Activated CD8-positive, alpha-beta T cell treated with anti-CD3 and anti-CD28 coated beads, Interleukin-2, amount 10 ng/mL, durations not matched to agents 7 days and 5 days (primary cell): ENCODE results near the gene WWOX. TPM values are rescaled to one million over a fixed set of nuclear protein-coding genes. Genes with fewer than 3 reads are reported as not detected.
A peak's percentile ranks its signal among the peaks of the same experiment; 100 is the strongest.
"Not testable (repeated sequence)": the region's sequence is repeated elsewhere in the genome, so short reads cannot be mapped to it uniquely, and the experiment has no call there.

Source experiments
- ATAC-seq: fragments of 150-1000 bp; cut with Tn5 transposase; one replicate; pipeline ENCODE4 v1.10.0; 2021; ENCODE audit warnings: moderate library complexity
- CTCF ChIA-PET: fragments of 350-600 bp; sonication (Branson Sonifier 250); formaldehyde crosslinking; loops from one replicate; lab custom pipeline; 2021; ENCODE audit warnings: antibody characterized with exemption; lab: Charles Lee
- POLR2A ChIA-PET: fragments of 350-600 bp; sonication (Branson Sonifier 250); formaldehyde crosslinking; loops from one replicate; lab custom pipeline; 2021; ENCODE audit warnings: antibody characterized with exemption; lab: Charles Lee
- DNase-seq: peaks from one replicate; pipeline ENCODE4 v3.0.0-alpha.2; 2020
- H3K27ac Mint-ChIP-seq: one replicate; pipeline ENCODE4 v1.8.0; 2021; ENCODE audit warnings: mild to moderate bottlenecking, mixed read lengths
- H3K27me3 Mint-ChIP-seq: one replicate; pipeline ENCODE4 v1.8.0; 2021; ENCODE audit warnings: low read depth, mixed read lengths
- H3K36me3 Mint-ChIP-seq: one replicate; pipeline ENCODE4 v1.8.0; 2021; ENCODE audit warnings: low read depth, mixed read lengths
- H3K4me1 Mint-ChIP-seq: one replicate; pipeline ENCODE4 v1.8.0; 2021; ENCODE audit warnings: low read depth, mixed read lengths
- H3K4me3 Mint-ChIP-seq: one replicate; pipeline ENCODE4 v1.8.0; 2021; ENCODE audit warnings: mild to moderate bottlenecking, mixed read lengths
- H3K9me3 Mint-ChIP-seq: one replicate; pipeline ENCODE4 v1.8.0; 2022; ENCODE audit warnings: mixed read lengths; ENCODE audit not compliant: insufficient read depth
- total RNA-seq, 2 experiments: library from RNA; stranded (reverse); gene quantifications; one replicate each; pipeline ENCODE4 v1.2.3, GENCODE V29; 2021

The WWOX gene
- total RNA-seq, 2 experiments from 2014 or later = 34.4 to 34.9 TPM

DNA sequence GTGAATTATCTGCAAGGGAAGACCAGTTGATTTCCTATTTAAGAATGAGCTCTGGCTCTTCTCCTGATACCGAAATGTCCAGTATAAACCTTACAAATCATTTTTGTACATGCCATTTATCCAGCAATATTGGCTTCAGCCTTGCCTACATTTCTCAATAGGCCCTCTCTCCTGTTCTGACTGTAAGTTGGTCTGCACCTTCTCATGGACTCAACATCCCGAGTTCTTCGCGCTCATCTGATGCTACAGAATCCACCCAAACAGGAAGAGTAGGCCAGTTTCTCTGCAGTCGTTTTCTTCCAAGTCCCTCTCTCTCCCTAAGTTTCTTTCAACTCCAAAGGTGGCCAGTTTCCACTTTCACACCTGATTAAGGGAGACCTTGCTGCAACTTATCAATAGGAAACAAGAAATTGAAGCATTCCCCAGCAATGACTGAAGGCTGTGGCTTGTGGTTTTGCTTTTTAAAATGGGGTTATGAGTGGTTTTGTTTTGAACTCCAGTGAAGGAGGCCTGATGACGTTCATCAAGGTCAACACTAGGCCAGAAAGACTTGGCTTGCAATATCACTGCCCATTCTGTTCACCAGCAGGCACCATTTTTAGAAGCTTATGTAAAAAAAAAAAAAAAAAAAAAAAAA lies 1118.0 kb downstream of the WWOX start:
- Mint-ChIP-seq H3K4me1 (peaks cover 22% of the 10 kb centered on the region), H3K9me3 (peaks cover 6% of the 10 kb centered on the region), H3K27me3 (peaks cover 12% of the 10 kb centered on the region), H3K36me3 (peaks cover 9% of the 10 kb centered on the region), H3K4me3 (peak overlapping the region; percentile 9), H3K27ac (peak overlapping the region; percentile 18)
- ATAC-seq = peak; percentile 71
- CTCF ChIA-PET = no interaction called here
- POLR2A ChIA-PET = no interaction called here
- DNase-seq = peak; percentile 60

DNA sequence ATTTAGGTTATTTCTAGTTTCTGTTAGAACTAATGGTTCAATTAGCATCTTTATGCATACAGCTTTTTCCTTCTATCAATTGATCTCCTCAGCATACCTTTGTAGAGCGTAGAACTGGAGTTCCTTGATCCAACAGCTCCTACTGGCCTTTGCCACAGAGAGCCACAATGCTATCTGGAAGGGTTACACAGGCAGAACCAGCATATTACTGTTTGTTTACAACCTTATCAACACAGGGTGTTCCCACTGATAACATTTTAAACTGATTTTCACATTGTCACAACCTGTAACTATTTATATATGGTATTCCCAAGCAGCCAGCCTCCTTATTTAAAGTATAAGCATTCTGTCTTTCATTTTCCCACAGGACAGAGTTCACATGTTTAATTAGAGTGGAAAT lies 1118.9 kb downstream of the WWOX start:
- H3K27ac Mint-ChIP-seq = no peak overlapping the region
- peaks cover 22% of the 10 kb centered on the region for H3K4me1 Mint-ChIP-seq

DNA sequence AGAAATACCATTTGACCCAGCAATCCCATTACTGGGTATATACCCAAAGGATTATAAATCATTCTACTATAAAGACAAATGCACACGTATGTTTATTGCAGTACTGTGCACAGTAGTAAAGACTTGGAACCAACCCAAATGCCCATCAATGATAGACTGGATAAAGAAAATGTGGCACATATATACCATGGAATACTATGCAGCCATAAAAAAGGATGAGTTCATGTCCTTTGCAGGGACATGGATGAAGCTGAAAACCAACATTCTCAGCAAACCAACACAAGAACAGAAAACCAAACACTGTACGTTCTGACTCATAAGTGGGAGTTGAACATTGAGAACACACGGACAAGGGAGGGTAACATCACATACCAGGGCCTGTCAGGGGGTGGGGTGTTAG lies 1126.5 kb downstream of the WWOX start:
- CTCF ChIA-PET, H3K4me3 Mint-ChIP-seq, POLR2A ChIA-PET, H3K4me1 Mint-ChIP-seq, DNase-seq, H3K27ac Mint-ChIP-seq, ATAC-seq, H3K9me3 Mint-ChIP-seq, H3K36me3 Mint-ChIP-seq: not testable (repeated sequence)
- peaks cover 44% of the 10 kb centered on the region for H3K27me3 Mint-ChIP-seq

More for the DNA sequence above, 1118.9 kb downstream of the WWOX start:
- peaks cover 6% of the 10 kb centered on the region for H3K9me3 Mint-ChIP-seq
- CTCF ChIA-PET = interaction anchor here (1.0 kb wide), 1 partner anchor 53 kb away, joined by 3 read pairs; no protein-coding TSS in a partner anchor
- POLR2A ChIA-PET = no interaction called here
- DNase-seq = no peak
- H3K36me3 Mint-ChIP-seq = peaks cover 9% of the 10 kb centered on the region
- ATAC-seq = no peak
- H3K27me3 Mint-ChIP-seq = peaks cover 20% of the 10 kb centered on the region
- no peak overlapping the region for H3K4me3 Mint-ChIP-seq

DNA sequence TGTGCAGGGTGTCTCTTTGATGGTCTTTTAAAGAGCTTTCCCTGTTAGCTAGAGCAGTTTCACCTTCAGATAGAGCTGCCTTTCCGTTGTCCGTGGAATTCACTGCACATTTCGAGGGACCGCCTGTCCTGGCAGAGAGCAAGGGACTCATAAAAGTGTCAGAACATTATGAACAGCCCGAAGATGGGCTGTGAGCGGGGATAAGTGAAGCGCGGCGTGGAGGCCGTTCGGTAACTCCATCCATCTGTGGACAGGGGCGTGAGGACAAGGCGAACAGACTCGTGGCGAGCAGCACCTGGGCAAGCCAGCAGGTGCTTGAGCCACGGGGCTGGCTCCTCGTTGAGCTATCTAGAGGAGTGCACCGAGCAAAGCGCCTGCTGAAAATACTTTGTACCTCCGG lies 1129.9 kb downstream of the WWOX start:
- H3K27ac Mint-ChIP-seq = no peak overlapping the region
- H3K36me3 Mint-ChIP-seq = no peaks in the 10 kb centered on the region
- H3K4me3 Mint-ChIP-seq = no peak overlapping the region
- POLR2A ChIA-PET = no interaction called here
- ATAC-seq (no peak), DNase-seq (no peak)
- H3K4me1 Mint-ChIP-seq = no peaks in the 10 kb centered on the region
- CTCF ChIA-PET = no interaction called here
- H3K27me3 Mint-ChIP-seq = peaks cover 22% of the 10 kb centered on the region
- no peaks in the 10 kb centered on the region for H3K9me3 Mint-ChIP-seq

DNA sequence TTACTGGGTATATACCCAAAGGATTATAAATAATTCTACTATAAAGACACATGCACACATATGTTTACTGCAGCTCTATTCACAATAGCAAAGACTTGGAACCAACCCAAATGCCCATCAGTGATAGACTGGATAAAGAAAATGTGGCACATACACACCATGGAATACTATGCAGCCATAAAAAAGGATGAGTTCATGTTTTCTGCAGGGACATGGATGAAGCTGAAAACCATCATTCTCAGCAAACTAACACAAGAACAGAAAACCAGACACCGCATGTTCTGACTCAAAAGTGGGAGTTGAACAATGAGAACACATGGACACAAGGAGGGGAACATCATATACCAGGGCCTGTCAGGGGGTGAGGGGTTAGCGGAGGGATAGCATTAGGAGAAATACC lies 1146.2 kb downstream of the WWOX start:
- ATAC-seq, H3K4me3 Mint-ChIP-seq, H3K4me1 Mint-ChIP-seq, POLR2A ChIA-PET, DNase-seq, H3K9me3 Mint-ChIP-seq, H3K36me3 Mint-ChIP-seq, H3K27ac Mint-ChIP-seq, CTCF ChIA-PET: not testable (repeated sequence)
- peaks cover 51% of the 10 kb centered on the region for H3K27me3 Mint-ChIP-seq

DNA sequence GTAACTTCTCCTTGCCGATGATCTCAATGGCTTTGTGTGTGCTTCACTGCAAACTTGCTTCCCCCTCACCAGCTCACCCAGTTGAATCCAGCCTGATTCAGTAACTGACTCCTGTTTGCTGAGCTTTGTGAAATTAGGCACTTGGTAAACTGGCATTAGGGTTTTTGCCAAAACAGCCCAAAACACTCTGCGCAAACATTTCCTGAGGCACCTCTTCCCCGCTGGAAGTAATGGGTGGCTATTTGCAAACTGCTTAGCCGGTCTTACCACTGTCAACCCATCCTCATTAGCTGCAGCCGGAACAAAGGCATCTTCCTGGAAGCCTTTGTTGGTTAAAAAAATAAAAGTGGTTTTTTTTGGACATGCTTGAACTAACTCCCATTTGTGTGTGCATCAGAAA lies 1147.9 kb downstream of the WWOX start:
- H3K4me1 Mint-ChIP-seq = no peaks in the 10 kb centered on the region
- no peak overlapping the region for H3K4me3 Mint-ChIP-seq
- H3K36me3 Mint-ChIP-seq = peaks cover 2% of the 10 kb centered on the region
- H3K27ac Mint-ChIP-seq = no peak overlapping the region
- CTCF ChIA-PET = no interaction called here
- DNase-seq (no peak), ATAC-seq (no peak)
- POLR2A ChIA-PET = no interaction called here
- H3K9me3 Mint-ChIP-seq = no peaks in the 10 kb centered on the region
- peaks cover 36% of the 10 kb centered on the region for H3K27me3 Mint-ChIP-seq

DNA sequence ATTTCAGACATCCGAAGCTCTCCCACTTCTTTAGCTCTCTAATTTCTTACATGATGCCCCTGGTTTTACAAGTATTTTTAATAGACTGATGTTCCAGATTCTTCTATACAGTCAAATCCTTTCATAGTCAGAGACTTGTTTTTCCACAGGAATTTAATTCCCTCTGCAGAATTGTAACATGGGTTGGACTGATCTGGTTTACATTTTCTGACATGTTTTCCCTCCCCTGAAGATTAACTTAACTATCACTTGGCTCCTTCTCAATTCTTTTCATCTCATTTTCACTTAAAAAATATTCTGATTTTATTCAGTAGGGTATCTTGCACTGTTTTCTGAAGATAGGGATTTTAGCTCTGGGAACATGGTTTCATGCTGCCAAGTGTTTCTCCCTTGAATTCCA lies 1148.9 kb downstream of the WWOX start:
- Mint-ChIP-seq H3K4me1 (no peaks in the 10 kb centered on the region), H3K27ac (no peak overlapping the region), H3K9me3 (no peaks in the 10 kb centered on the region), H3K4me3 (no peak overlapping the region), H3K36me3 (peaks cover 2% of the 10 kb centered on the region), H3K27me3 (peaks cover 30% of the 10 kb centered on the region)
- no peak for ATAC-seq
- POLR2A ChIA-PET = no interaction called here
- CTCF ChIA-PET = no interaction called here
- no peak for DNase-seq

DNA sequence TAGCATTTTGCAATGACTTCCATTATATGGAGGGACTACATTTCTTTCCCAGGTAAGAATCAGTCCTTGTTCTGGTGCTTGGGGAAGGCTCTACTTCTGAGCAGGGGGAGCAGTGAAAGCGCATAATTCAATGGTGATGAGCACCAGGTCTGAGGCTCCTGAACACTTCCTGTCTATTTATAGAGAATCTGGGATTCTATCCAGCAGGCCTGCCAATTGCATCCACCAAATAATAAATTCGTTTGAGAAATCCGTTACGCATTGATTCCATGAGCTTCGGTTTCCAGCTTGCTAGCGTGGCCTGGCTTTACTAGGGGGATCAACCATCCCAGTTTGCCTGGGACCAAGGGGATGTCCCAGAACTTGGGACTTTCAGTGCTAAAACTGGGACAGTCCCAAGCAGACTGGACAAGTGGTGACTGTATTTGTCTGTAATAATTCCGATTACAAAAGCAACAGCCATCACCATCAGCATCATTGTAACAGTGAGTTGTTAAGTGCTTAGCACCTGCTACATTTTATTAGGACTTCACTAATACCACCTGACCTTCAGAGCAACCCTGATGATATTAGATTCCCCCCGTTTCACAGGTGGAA lies 1151.1 kb downstream of the WWOX start:
- Mint-ChIP-seq H3K9me3 (no peaks in the 10 kb centered on the region), H3K4me1 (no peaks in the 10 kb centered on the region), H3K36me3 (no peaks in the 10 kb centered on the region), H3K27ac (no peak overlapping the region), H3K27me3 (peaks cover 29% of the 10 kb centered on the region), H3K4me3 (no peak overlapping the region)
- ATAC-seq (no peak), DNase-seq (no peak)
- POLR2A ChIA-PET = no interaction called here
- CTCF ChIA-PET = no interaction called here

DNA sequence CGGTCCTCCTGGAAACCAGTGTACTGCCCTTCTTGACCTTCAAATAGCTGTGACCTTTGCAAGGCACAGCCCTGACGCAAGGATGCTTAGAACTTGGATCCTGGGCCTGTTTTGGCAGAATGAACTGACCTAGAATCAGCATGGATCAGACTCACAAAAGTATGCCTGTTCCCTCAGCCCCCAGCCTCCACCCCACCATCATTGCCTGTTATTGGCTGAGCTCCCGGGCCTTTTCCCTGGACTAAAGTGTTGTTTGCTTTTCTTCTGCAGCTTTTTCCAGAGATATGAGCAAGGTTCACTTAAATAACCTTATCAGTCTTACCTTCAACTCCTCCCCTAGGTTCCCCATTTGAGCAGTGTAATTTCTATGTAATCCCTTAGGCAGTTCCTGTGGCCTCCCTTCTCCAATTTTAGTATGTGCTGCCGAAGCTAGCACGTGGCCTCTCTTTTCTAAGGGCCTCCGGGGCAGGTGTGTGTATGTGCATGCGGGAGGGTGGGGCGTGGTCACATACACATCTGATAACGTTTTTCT lies 1153.7 kb downstream of the WWOX start:
- Mint-ChIP-seq H3K4me3 (no peak overlapping the region), H3K4me1 (no peaks in the 10 kb centered on the region), H3K27ac (no peak overlapping the region), H3K27me3 (peaks cover 29% of the 10 kb centered on the region), H3K36me3 (no peaks in the 10 kb centered on the region), H3K9me3 (no peaks in the 10 kb centered on the region)
- ChIA-PET POLR2A (no interaction called here), CTCF (no interaction called here)
- ATAC-seq (no peak), DNase-seq (no peak)

DNA sequence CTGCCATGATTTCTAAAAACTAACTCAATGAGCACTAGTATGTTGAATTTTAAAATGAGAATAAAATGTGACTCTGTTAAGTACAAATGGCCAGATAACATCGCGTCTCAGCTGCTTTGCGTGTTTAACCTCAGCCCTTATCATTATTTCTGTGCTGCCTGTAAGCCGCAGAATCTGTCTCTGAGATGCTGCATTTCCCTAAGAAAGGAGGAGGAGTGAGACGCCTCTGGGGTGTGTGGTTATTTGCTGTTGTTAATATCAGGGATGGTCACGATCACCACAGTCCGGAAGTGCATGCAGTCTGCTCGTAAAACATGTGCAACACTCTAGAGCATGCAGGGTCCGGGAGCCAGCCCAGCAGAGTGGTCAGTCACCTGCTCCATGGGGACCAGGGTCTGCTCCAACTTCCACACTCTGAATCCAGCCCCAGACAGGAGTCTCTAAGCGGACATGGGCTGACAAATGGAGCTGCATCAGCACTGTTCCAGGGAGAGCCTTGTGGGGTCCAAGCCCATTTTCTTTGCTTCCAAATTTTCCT lies 1158.6 kb downstream of the WWOX start:
- H3K27ac Mint-ChIP-seq = no peak overlapping the region
- H3K27me3 Mint-ChIP-seq = peaks cover 31% of the 10 kb centered on the region
- no peak for DNase-seq
- no peaks in the 10 kb centered on the region for H3K9me3 Mint-ChIP-seq
- ChIA-PET POLR2A (no interaction called here), CTCF (interaction anchor here (1.1 kb wide), 1 partner anchor 11 kb away, joined by 3 read pairs; no protein-coding TSS in a partner anchor)
- no peaks in the 10 kb centered on the region for H3K36me3 Mint-ChIP-seq
- H3K4me3 Mint-ChIP-seq = no peak overlapping the region
- no peak for ATAC-seq
- H3K4me1 Mint-ChIP-seq = peaks cover 3% of the 10 kb centered on the region

DNA sequence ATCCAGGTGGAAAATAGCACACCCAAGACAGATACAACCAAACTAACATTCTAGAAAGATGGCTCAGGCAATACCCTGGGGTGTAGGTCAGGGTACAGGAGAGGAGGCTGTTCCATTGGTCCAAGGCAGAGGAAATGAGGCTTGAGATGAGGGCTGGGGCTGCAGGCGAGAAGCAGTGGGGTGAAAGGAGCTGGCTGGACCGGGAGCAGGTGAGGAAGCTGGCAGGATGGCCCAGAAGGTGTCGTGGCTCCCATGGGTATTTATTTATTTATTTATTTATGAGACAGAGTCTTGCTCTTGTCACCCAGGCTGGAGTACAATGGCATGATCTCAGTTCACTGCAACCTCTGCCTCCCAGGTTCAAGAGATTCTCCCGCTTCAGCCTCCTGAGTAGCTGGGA lies 1161.4 kb downstream of the WWOX start:
- H3K27ac Mint-ChIP-seq, H3K4me3 Mint-ChIP-seq, H3K4me1 Mint-ChIP-seq, ATAC-seq, H3K36me3 Mint-ChIP-seq, DNase-seq, POLR2A ChIA-PET, H3K9me3 Mint-ChIP-seq: not testable (repeated sequence)
- CTCF ChIA-PET = interaction anchor here (0.6 to 2.0 kb wide), 5 partner anchors 10 to 184 kb away, joined by 3 to 10 read pairs (median 3); no protein-coding TSS in a partner anchor
- H3K27me3 Mint-ChIP-seq = peaks cover 38% of the 10 kb centered on the region

DNA sequence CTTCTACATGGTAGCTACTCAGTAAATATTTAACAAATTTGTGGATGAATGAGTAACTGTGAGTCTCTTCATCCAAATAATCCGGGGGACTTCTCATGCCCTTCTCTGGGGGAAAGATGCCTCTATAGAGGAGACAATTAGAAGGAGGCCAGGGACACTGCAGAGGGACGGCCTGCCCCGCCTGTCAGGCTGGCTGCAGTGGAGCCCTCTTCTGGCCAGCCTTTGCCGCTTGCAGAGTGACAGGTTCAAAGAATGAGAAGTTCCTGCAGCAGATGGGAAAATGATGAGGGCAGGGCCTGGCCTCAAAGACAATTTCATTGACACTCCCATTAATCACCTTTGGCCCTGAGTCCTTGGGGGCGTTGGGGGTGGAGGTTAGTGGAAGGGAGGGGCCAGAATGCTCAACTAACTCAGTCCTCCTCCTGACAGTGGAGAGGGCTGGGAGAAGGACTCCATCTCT lies 1162.1 kb downstream of the WWOX start:
- H3K27me3 Mint-ChIP-seq = peaks cover 39% of the 10 kb centered on the region
- DNase-seq (peak; percentile 30), ATAC-seq (no peak)
- CTCF ChIA-PET = interaction anchor here (0.6 to 2.0 kb wide), 5 partner anchors 9 to 185 kb away, joined by 3 to 10 read pairs (median 3); no protein-coding TSS in a partner anchor
- H3K4me1 Mint-ChIP-seq = peaks cover 7% of the 10 kb centered on the region
- peaks cover 1% of the 10 kb centered on the region for H3K36me3 Mint-ChIP-seq
- H3K4me3 Mint-ChIP-seq = no peak overlapping the region
- no peaks in the 10 kb centered on the region for H3K9me3 Mint-ChIP-seq
- H3K27ac Mint-ChIP-seq = no peak overlapping the region
- POLR2A ChIA-PET = no interaction called here
